SK-N-DZ (cell line): ENCODE data around the gene ABO.
"Not testable (repeated sequence)": the region's sequence is repeated elsewhere in the genome, so short reads cannot be mapped to it uniquely, and the experiment has no call there.

ENCODE experiments used
- DNase-seq: peaks from one replicate; pipeline ENCODE4 v3.0.0-alpha.2; 2015; ENCODE audit warnings: low spot score

The ABO gene

DNA sequence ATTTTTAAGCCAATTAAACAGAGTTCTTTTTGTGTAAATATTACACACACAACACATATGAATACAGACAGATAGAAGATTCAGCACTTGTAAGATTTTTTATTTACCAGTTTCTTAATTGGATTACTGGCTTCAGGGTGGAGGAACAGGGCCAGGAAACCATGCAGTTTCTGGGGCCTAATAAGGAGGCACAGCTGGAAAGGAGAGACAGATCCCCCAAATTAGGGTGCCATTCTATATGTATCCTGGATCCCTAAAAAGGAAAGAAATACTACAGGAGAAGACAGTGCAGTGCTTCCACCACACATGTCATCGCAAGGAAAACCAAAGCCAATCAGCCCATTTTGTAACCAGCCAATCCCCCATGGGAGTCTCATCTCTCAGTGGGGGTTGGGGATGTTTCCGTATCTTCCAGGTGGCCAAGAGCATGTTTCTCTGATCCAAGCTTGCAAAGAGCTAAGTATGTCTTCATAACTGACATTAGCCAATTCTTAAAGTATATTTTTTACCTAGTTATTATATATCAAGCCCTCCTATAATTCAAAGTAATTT lies 15.8 kb upstream of the ABO start:
- DNase-seq: no peak

DNA sequence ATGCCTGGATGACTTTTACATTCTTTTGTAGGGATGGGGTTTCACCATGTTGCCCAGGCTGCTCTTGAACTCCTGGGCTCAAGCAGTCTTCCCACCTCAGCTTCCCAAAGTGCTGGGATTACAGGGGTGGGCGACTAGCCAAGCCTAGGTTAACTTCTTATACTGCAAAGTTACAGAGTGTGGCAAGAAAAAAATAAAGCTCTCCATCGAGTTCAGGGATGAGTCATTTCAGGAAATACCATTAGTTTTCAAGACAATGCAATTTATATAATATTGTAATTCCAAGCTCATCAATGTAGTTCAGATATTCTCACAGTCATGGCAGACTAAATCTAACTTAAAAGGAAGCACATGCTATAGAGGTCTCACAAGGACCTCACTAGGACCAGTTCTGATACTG lies 11.5 kb upstream of the ABO start:
- no peak for DNase-seq

DNA sequence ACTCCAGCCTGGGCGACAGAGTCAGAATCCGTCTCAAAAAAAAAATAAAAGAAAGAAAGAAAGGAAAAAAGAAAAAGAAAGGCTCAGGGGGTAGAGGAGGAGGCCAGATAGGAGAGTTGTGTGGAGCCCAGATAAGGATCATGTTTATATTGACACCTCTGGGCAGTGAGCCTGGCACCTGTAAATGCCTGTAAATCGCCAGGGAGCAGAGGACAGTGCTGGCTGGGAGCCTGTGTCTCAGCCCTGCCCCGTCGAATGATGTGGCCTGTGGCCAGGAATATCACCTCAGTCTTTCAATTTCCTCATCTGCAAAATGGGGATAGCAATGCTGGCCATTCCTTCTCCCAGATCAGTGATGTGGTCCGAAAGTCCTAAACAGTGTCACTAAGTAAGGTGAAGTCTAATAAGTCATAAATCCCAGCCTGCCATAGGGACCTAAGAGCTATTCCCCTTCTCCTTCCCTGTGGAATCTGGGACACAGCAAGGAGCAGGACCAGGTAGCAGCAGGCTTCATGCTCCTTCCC lies 10.3 kb upstream of the ABO start:
- no peak for DNase-seq

DNA sequence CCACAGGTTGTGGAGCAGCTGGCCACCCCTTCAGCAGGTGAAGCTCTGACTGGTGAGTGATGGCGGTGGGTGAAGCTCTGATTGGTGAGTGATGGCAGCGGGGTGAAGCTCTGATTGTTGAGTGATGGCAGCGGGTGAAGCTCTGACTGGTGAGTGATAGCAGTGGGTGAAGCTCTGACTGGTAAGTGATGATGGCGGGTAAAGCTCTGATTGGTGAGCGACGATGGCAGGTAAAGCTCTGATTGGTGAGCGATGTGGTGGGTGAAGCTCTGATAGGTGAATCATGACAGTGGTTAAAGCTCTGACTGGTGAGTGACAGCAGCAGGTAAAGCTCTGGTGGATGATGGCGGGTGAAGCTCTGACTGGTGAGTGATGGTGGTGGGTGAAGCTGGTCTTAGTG lies 9.4 kb upstream of the ABO start:
- DNase-seq: no peak

DNA sequence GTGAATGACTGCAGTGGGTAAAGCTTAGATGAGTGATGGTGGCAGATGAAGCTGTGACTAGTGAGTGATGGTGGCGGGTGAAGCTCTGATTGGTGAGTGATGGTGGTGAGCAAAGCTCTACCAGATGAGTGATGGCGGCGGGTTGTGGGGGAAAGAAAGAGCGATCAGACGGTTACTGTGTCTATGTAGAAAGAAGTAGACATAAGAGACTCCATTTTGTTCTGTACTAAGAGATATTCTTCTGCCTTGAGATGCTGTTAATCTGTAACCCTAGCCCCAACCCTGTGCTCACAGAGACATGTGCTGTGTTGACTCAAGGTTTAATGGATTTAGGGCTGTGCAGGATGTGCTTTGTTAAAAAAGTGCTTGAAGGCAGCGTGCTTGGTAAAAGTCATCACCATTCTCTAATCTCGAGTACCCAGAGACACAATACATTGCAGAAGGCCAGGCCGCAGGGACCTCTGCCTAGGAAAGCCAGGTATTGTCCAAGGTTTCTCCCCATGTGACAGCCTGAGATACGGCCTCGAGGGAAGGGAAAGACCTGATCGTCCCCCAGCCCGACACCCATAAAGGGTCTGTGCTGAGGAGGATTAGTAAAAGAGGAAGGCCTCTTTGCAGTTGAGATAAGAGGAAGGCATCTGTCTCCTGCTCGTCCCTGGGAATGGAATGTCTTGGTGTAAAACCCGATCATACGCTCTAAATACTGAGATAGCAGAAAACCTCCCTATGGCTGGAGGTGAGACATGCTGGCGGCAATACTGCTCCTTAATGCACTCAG lies 8.4 kb upstream of the ABO start:
- not testable (repeated sequence) for DNase-seq

DNA sequence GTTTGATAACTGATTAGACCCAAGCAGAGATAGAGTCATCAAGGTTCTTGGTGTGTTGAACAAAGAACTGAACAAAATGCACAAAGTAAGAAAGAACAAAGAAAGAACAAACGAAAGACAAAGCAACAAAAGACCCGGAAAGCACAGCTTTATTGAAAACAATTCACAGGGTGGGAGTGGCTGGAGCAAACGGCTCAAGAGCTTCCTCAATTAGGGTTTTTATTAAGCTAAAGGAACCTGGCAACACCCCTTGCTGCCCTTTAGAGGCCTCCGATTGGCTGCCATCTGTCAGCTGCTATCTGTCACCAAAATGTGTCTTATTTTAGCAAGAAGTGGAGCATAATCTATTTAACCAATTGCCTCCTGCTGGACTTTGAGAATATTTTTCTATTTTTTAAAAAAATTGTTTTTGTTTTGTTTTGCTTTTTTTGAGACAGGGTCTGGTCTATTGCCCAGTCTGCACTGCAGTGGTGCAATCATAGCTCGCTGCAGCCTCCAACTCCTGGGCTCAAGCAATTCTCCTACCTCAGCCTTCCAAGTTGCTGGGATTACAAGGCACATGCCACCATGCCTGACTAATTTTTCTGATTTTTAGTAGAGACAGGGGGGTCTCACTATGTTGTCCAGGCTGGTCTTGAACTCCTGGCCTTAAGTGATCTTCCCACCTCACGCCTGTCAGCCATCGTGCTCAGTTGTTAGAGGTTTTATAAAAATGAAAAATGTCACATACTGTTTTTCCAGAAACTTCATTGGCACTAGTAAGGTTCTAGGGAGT lies 7.7 kb upstream of the ABO start:
- DNase-seq: no peak

DNA sequence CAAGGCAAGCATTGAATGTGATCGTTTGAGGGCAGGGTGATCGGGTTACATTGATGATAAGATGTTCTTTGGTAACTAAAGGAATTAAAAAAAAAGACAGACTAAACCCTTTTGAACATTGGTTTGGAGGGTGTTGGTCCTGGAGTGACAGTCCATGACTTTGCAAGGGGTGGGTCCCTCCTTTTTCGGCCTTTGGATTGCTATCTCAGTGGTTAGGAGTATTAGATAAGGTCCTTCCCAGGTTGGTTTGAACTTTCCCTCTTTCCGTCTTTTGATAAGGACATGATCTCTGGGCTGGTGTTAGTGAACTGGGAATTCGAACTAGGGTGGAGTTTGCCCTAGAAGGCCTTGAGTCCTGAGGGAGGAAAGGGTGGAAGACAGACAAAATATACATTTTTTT lies 5.4 kb upstream of the ABO start:
- no peak for DNase-seq

DNA sequence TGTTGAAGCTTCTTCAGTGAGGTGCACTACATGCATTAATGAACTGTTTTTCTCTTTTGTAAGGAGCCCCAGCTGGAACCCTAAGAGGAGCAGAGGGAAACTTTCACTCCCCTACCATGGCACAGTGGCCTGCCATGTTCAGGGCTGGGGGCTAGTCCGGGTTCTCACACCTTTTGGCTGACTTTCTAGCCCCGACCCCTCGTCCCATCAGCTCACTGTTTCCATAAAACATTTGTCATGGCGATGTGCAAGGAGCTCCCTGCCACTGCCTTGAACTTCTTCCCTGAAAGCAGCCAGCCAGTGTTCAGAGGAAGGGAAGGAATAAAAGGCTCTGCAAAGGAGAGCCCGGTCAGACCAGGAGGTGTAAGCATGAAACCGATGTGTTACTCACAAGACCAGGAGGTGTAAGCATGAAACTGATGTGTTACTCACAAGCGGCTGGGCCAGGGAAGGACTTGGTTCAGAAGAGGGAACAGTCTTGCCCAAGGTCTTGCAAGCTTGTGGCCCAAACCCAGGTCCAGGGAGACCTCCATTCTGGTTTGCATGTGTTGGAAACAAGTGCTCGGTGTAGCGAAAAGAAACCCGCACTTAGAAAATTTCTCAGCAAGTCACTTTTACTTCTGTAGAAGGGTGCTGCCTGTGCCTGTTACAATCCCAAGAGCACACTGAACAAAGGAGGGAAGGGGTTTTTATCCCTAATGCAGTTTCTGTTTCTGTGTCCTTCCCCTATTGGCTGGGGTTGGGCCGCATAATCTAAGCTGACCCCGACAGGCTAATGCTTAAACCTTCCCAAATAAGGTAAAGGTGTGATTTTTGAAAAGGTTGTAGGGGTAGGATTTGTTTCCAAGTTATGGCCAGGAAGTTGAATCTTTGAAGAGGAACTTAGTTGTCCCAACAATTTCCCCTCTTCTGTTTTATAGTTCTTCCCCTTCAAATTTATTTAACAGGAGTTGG lies 3.4 kb upstream of the ABO start:
- no peak for DNase-seq

DNA sequence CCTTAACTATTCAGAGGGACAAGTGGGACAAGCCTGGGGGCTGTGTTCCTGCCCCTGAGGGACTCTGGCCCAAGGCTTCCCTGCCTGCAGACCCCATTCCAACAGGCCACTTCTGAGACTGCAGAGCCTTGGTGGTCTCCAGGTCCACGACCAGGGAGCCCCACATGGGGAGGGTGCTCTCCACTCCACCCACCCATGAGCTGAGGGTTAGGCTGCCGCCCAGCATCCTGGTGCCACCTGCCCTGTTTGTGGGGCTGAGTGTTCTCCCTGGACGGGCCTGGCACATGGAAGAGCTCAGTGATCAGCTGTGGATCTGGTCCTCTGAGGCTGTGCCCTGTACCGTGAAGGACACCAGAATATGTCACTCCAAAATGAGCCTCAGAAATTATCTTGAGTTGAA lies 2.5 kb upstream of the ABO start:
- no peak for DNase-seq

DNA sequence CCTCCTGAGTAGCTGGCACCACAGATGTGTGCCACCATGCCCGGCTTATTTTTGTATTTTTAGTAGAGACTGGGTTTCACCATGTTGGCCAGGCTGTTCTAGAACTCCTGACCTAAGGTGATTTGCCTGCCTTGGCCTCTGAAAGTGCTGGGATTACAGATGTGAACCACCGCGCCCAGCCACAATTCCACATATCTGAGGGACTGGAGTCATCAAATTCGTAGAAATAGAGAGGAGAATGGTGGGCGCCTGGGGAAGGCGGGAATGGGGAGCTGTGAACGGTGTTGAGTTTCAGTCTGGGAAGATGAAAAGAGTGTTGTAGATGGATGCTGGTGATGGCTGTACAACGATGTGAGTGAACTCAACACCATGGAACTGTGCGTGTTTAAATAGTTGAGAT lies 1.9 kb upstream of the ABO start:
- no peak for DNase-seq

DNA sequence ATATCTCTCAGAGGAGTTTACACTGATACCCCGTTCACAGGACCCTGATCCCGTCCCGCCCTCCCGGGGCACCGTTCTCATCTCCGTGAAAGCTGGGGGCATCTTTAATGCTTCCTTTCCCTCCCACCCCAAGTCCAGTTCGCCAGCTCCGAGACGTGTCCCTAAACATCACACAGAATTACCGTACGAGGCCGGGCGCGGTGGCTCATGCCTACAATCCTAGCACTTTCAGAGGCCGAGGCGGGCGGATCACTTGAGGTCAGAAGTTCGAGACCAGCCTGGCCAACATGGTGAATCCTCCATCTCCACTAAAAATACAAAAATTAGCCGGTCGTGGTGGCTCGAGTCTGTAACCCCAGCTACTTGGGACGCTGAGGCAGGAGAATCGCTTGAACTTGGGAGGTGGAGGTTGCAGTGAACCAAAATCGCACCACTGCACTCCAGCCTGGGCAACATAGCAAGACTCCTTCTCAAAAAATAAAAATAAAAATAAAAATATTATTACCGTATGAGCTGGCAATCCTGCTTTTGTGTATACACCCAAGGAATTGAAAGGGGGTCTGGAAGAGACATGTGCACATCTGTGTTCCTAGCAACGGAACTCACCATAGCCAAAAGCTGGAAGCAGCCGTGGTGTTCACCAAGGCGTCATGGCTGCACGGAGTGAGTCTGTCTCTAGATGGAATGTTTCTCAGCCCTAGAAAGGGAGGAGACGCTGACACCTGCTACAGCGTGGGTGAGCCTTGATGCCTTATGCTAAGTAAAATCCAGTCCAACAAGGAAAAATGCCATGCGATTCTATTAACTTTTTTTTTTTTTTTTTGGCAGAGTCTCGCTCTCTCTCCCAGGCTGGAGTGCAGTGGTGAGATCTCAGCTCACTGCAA lies 1.2 kb upstream of the ABO start:
- no peak for DNase-seq

DNA sequence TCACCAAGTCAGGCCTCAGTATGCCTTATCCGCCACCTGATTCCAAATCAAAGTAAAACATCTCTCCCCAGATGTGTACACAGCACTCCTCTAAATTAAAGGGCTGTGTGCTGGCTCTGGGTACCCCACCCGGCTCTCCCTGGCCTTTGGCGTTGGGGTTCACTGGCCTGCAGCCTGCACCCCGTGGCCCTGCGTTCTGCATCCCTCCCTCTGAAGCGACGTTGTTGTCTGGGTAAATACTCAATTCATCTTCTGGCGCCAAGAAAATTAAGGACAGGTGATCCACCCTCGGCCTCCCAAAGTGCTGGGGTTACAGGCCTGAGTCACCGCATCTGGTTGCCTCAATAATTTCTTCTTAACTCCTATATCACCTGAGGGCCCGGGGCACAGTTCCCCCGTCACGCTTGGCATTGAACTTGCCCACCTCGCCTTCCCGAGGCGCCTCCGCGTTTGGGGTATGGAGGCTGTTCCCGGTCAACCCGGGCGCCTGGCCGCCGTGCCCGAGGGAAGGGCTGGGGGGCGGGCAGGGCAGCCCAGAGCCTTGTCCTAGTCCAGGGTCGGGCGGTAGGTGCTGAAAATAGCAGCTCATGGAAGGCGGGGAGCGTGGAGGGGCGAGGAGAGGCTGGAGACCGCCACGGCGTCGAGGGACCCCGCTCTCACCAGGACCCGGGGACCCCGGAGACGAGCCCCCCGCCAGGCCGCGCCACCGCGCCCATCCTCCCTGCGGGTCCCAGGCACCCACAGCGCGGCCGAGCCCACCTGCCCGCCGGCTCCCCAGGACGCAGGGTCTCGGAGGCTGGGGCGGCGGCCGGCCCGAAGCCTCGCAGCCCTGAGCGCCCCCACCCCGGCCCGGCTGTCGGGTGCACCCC lies 531 bp downstream of the ABO start:
- no peak for DNase-seq

DNA sequence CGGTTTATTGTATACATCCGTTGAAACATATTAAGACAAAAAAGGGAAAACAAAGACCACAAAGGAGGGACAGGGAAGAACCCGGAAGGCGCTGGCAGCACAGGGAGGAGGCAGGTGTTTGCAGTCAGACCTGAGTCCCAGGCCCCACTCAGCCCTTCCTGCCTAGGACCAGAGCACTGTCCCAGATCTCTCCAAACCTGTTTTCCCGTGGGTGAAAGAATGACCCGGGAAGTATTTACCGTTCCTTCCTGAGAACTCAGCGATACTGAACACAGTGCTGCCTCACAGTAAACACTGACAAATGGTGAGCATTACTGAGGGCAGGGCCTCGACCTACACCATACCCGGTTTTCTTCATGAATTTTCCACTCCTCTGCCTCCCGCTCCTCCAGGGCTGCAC lies 1.2 kb downstream of the ABO start:
- DNase-seq: no peak

DNA sequence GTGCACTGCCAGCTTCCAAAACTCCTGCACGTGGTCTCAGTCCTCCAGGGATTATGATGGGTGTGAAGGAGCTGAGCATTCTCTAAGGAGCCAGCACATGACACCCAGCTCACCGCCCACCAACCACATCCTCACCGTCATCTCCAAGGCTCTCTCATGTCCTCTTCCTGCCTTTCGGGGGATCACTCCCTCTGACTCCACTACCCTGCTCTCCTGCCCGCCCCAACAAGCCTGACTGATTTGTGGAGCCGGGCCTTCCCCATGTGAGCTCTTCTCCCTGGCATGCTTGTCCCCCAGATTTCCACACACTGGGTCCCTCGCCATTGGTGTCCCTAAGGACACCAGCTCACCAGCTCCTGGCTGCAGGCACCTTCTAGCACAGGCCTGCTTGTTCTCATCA lies 1.9 kb downstream of the ABO start:
- no peak for DNase-seq

DNA sequence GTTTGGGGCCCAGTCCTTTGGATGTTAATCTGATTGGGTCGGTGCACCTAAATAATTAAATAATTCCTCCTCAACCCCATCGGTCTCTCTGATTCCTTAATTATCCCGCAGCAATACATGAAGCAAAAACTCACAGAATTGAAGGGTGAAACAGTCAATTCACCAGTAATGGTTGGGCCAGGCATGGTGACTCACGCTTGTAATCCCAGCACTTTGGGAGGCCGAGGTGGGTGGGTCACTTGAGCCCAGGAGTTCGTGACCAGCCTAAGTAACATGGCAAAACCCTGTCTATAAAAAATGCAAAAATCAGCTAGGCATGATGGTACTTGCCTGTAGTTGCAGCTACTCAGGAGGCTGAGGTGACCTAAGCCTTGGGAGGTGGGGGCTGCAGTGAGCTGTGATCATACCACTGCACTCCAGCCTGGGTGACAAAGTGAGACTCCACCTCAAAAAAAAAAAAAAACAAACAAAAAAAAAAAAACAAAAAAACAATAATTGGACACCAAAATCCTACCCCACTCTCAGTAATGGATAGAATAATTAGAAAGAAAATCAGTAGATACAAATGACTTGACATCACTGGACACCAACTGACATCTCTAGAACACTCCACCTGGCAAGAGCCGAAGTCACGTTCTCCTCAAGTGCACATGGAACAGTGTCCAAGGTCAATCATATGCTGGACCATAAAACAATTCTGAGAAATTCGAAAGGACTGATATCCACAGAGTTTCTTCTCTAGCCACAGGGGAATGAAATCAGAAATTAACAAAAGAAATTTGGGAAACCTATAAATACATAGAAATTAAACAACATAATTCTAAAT lies 5.3 kb downstream of the ABO start:
- DNase-seq: no peak

DNA sequence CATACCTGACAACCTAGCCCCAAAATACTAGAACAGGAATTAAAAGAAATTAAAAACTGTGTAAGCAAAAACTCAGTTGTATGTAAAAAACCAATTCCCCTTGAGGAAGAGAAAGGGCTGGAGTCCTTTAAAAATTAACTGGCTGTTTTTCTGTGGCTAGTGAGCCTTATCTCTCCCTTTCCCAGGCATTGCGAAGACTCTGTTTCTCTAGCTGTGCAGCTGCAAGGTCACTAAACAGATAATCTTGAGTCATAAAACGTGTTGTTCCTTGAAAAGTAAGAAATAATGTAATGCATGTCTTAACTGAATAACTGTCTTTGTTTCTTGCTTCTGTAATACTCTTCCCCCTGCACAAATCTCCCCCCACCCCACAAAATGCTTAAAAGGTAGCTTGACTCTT lies 5.9 kb downstream of the ABO start:
- not testable (repeated sequence) for DNase-seq

DNA sequence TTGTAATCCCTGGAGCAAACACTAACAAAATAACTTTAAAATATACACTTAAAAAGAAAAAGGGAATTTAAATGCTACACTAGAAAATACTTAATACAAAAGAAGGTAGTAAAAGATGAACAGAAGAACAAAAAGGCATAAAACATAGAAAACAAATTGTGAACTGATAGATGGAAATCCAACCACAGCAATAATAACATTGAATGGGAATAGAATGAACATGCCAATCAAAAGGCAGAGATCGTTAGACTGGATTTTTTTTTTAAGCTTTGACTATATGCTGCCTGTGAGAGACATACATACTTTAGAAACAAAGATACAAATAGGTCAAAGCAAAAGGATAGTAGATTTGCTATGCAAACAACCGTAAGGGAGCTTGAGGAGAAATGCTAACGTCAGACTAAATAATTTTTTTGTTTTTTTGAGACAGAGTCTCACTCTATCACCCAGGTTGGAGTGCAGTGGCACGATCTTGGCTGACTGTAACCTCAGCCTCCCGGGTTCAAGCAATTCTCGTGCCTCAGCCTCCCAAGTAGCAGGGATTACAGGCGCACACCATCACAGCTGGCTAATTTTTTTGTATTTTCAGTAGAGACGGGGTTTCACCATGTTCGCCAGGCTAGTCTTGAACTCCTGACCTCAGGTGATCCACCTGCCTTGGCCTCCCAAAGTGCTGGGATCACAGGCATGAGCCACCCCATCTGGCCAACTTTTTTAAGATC lies 6.5 kb downstream of the ABO start:
- no peak for DNase-seq

DNA sequence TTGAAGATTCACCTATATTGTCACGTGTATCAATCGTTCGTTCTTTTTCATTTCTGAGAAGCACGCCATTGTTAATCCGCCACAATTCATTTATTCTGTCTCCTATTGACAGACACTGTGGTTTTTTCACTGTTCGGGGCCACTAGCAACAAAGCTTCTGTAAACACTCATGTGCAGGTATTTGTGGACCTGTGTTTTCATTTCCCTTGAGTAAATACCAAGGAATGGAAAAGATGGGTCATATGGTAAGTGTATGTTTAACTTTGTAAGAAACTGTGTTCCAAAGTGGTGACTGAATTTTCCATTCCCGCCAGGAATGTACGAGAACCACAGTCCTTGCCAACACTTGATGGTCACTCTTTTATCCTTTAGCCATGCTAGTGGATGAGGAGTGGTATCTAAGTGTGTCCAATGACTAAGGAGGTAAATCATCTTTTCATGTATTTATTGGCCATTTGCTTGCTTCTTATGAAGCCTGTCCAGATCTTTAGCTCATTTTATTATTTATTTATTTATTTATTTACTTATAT lies 10.7 kb downstream of the ABO start:
- no peak for DNase-seq
